RKO (cell line): ENCODE measurements around the gene GNAT2.

Source experiments
- DNase-seq: peaks from one replicate; pipeline ENCODE4 v3.0.0-alpha.2; 2016; ENCODE audit warnings: low spot score

GNAT2 gene

DNA sequence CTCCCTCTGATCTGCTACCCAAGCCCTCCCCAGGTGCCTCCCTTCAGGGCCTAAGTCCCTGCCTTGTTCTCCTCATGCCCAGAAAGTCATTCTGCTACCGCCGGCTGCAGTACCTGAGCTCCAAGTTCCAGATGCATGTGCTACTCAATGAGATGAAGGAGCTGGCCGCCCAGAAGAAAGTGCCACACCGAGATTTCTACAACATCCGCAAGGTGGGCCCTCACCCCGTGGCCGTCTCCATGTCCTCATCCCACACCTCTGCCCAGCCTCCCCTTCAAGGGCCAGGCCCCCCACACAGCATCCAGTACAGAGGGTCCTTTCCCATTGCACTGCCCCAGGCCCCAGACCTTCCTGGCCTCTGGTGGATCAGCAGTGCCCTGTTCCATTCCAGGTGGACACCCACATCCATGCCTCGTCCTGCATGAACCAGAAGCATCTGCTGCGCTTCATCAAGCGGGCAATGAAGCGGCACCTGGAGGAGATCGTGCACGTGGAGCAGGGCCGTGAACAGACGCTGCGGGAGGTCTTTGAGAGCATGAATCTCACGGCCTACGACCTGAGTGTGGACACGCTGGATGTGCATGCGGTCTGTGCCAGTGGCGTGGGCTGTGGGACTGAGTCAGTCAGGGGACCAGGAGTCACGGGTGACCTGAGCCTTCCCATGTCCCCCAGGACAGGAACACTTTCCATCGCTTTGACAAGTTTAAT is 8.4 kb upstream of the GNAT2 start:
- no peak for DNase-seq

DNA sequence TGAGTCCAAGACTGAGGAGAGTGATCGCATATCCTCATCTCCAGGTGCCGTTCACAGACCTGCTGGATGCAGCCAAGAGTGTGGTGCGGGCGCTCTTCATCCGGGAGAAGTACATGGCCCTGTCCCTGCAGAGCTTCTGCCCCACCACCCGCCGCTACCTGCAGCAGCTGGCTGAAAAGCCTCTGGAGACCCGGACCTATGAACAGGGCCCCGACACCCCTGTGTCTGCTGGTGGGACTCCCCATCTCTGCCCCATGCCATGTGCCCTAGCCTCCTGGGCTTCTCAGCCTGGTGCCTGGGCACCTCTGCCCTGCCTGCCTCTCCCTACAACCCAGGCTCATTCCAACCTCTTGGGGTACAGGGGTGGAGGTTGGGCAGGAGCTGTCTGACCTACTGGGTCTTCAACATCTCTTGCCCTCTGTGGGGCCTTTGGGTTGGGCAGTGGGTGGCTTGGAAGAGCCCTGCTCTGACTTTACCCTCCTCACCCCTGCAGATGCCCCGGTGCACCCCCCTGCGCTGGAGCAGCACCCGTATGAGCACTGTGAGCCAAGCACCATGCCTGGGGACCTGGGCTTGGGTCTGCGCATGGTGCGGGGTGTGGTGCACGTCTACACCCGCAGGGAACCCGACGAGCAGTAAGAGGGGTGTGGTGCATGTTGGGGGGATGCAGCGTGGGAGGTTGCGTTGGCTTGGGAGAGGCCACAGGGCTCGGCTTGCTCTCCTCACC is 7.4 kb upstream of the GNAT2 start:
- no peak for DNase-seq

DNA sequence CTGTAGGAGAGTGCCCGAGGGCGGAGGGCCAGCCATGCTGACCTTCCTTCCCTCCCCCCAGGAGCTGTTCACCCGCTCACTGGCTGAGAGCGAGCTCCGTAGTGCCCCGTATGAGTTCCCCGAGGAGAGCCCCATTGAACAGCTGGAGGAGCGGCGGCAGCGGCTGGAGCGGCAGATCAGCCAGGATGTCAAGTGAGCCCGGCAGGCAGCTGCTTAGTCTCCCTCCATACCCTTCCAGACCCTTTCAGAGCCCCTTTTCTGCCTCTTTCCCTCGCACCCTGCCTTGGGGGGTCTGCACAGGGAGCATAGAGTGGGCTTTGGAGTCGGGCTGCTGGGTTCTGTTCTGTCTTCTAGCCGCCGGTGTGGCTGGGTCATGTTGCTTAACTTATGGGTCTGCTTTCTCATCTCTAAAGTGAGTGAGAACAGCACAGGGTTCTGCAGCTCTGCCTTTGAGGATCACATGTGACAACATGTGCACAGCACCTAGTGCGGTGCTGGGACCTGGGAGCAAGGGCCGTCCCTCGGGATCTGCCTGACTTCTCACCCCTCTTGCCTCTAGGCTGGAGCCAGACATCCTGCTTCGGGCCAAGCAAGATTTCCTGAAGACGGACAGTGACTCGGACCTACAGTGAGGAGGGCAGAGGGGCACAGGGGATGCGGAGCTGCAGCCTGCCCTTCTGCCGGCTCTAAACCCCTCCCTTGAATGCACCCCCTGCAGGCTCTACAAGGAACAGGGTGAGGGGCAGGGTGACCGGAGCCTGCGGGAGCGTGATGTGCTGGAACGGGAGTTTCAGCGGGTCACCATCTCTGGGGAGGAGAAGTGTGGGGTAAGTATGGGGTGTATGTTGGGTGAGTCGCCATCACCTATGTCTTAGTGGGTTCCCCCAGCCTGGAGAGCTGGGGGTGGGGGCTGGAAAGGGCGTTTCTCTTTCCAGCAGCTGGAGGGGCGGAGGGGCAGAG is 6.5 kb upstream of the GNAT2 start:
- no peak for DNase-seq

DNA sequence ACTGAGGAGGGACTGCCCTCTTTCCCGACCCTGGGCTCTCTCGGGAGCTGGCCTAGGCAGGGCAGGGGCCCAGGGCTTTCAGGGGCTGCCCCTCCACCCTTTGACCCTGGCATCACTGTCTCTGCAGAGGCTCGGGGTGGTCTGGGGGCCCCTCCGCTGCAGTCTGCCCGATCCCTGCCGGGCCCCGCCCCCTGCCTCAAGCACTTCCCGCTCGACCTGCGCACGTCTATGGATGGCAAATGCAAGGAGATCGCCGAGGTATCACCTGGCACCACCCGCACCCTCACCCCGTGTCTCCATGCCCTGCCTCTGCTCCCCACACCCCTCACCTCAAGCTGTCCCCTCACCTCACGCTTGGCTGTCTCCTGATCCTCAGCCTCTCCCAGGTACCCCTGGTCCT is 5.8 kb upstream of the GNAT2 start:
- no peak for DNase-seq

DNA sequence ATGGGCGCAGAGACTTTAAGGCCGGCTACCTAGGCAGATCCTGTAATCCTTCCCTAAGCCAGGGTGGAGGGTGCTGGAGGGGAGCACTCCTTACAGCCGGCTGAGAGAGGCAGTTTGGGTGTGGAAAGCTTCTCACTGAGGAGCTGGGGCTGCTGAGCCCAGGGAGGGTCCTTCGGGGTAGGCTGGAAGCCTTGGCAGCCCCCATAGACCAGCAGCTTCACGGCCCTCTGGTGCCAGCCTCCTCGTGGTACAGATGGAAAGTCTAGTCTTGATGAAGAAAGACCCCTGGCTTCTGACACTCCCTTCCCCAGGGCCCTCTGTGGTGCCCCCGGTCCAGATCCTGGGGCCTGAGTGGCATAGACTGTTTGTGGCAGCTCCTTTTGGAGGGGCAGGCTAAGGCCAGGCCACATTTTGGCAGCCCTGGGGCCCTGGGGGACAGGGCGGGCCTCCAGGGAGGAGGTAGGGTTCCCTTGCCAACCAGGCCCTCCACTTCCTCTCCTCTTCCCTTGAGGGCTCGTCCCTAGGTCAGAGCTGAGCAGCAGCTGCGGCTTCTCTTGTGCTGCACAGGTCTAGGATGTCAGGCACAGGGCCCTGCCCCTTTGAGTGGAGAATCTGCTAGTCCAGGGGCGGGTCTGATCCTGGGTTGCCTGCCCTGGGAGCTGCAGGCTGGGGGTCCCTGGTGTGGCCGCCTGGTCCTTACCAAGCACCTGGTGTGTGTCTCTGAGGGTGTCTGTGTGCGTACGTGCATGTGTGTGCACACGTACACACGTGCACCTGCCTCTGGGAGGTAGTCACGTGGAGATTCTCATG is 5.0 kb upstream of the GNAT2 start:
- no peak for DNase-seq

DNA sequence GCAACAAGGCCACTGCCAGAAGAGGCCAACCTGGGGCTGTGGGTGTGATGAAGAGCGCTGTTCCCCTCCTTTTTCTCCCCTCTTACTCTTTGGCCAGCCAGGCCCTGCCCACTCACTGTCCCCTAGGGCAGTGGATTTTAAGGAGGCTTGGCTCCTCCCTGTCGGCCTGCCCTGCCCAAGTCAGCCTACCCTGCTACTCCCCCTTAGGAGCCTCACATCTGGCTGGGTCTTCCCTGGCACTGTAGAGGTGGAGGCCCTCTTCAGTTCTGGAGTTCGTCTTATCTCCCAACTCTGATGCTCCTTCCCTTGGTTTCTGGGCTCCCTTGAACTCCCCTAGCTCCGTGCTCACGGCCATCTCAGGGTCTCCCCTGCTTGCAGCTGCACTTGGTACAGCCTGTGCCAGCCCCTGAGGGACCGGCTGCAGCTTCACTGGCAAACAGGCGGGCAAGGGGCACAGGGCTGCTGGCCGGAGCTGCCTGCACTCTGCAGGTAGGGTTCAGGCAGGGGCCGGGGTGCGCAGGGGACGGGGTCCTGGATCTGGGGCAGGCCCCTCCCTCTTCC is 4.3 kb upstream of the GNAT2 start:
- DNase-seq, result no peak

DNA sequence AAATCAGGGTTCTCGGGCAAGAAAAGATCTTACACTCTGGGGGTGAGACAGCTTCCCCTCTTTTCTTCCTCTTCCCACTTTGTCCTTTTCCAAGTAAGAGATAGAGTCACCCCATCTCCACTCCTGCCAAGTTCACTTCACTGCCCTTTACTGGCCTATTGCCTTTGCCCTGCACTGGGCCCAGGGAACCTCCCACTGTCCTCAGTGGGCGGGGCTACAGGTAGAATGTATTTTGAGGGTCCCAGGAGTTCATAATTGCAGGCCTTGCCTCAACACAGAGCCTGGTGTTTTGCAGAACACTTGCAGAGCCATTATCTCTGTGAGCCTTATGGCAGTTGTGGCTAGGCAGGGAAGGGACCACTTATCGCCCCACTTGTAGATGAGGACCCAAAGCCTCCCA is 3.5 kb upstream of the GNAT2 start:
- DNase-seq, result no peak

DNA sequence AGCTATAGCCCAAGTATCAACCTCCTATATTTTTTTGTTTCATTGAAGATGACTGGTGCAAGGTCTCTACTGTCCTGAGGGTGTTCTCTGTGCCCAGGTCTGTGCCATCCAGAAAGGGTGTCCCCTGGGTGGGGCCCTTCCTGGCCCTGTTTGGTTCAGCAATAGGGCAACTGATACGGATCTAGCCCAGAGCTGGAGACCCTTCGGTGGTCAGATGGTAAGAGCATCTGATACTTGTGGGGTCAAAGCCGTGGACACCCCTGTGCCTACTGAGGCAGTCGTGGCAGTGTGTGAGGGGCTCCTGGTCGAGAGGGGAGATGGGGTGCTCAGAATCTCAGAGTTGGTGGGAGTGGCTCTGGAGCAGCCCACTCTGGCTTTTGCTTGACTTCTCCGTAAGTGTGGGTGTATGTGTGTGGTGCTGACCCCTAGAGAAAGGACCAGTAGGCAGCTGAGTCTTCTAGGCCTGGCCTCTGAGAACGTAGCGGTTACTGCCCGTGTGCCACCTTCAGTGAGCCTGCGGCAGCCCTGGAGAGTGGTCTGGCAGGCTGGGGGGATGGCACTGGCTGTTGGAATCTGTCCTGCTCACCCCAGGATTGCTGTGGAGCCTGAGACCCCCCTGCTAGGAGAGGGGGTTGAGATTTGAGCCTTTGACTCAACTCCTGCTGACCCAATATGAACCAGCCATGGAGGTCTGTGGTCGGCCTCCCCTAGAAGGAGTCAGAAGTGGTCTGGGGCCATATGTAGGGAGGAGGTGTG is 2.9 kb upstream of the GNAT2 start:
- DNase-seq, result no peak

DNA sequence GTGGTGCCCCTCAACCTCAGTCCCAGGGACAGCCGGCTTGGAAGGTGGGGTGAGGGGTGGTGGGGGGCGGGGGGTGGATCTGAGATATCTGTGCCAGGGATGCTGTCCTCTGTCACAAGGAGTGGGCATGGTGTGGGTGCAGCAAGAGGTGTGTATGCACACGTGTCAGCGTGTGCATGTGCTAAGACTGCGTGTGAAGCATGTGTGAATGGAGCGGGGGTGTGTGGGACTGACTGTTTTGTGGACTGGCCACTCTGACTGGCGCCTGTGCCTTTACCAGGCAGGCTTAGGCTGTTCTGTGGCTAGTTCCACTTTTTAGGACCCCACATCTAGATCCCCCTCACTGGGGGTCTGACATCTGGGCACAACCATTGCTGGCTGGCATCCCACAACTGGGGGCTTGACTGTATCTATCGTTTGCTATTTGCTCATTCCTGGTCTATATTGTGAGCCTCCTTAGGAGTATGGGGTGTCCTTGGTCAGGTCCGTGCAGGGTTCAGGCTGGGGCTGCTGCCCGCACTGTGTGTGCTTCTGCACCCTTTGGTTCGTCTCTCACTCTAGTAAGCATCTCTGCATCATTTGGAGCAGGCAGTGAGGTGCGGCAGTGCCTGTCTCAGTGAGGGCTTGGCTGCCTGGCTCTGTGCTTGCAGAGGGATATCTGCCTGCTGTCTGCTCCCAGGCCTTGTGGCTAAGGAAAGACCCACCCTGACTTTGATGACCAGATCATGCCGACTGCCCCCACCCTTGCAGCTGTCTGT is 2.1 kb upstream of the GNAT2 start:
- peak; percentile 47 for DNase-seq

DNA sequence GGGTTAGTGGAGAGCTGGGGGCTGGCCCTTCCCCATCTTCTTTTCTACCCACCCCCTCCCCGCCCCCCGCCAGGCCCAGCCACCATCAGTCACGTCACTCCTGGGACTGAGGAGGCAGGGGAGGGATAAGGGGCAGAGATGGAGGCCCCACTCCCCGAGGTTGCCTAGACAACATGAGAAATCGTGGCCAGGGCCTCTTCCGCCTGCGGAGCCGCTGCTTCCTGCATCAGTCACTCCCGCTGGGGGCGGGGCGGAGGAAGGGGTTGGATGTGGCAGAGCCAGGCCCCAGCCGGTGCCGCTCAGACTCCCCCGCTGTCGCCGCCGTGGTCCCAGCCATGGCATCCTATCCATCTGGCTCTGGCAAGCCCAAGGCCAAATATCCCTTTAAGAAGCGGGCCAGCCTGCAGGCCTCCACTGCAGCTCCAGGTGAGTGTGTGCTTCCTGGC is 1.4 kb upstream of the GNAT2 start:
- peak; percentile 96 for DNase-seq

DNA sequence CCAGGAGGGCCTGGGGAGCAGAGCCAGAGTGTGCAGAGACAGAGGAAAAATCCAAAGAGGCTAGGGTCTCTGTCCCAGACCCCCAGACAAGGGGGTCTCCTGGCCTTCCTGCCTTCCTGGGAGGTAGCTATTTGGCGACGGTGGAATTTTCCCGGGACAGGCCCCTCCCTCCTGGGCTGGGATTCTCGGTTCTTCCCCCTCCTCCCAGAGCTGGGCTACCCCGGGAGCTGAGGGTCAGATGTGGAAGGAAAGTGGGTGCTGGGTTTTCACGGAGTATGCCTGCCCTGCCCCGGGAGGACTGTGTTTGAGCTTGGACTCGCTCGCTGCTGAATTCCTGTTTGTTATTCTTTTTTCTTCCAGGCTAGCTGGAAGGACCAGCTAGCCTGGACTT is 980 bp upstream of the GNAT2 start:
- DNase-seq, result peak; percentile 55

DNA sequence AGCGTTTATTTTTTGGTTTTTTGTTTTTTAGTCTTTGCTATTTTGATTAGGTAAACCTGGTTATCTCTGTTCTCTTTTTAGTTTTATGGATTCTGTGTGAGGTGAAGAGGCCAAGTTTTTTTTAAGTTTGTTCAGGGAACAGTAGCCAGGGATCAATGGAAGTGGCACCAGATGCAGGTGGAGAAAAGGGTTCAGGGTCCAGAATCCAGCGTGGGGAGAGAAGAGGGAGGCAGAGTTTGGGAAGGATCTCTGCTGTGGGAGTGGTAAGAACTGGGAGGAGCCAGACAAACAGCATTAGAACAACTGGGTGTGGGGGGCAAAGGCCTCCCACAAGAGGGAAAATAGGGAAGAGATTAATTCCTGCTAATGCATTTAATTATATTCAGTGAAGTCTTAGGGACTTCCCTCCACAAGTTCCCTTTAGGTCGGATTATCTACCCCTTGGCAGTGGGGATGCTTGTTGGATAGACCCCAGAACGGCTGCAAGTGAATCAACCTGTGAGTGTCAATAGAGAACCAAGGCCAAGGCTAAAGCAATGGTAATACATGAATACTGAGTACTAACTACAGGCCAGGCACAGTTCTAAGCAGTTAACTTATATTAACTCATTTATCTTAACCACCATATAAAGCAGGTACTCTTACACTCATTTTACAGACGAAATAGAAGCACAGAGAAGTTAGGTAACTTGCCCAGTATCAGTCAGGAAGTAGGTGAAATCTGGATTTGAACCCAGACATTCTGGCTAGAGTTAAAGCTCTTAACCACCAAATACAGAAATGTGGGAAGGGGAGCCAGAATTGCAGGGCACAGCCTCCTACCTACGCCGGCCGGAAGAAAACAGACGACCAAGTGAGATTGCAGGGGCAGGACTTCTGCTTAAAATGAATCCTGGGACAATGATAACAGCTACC is 498 bp downstream of the GNAT2 start:
- DNase-seq, result no peak

DNA sequence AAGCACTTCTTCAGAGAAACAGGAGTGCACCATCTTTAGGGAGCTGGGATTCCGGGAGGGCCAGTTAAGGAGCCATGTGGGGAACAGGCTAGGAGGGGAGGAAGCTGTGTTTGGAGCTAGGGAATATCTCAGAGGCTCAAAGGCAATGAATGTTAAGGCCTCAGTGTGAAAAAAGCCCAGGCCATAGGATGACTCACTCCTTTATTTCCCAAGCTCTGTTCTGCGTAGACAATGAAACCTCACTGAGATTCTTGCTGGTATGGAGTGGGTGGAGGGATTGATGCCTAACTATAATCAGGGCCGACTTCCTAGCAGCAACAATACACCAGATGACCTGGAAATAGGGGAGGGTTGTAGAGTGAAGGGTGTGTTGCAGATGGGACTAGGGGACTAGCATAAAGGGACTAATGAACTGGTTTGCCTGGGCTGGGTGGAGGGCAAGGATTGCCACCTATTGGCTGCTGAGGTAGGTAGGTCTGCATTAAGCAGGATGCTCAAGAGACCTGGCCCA is 2.1 kb downstream of the GNAT2 start:
- DNase-seq, result peak; percentile 57

DNA sequence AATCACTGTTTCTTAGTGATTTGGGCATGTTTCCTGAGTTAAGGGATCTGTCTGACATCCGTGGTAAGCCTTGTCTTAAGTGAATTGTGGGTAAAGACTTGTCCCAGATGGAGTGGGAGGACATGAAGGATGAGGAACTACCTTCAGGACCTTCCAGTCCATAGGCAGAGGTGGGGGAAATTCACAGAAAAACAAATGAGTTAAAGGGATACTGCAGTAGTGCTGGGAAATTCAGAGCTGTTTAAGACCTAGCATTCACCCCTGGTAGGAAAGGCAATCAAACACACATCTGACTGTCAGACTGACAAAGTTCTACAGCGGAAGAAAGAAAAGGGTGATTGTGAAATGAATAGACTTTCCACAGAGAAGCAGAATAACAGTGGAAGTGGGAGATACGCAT is 3.0 kb downstream of the GNAT2 start:
- no peak for DNase-seq

DNA sequence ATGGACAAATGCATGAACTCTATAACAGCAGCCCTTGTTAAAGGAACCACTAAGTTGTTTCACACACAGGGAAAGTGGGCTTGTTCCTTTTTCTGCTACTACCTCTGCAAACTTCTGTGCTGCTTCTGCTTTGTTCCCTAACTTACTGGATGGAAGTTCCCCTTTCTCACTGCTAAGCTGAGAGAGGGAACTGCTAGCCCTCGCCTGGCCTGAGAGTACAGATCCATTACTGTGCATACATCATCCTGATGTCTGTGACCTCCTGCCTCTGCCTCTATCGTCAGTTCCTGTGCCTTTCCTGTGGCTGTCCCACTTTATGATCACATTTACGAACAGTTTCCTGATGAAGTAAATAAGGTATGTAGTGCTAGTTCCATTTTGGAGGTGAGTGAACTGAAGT is 3.5 kb downstream of the GNAT2 start:
- DNase-seq, result no peak

DNA sequence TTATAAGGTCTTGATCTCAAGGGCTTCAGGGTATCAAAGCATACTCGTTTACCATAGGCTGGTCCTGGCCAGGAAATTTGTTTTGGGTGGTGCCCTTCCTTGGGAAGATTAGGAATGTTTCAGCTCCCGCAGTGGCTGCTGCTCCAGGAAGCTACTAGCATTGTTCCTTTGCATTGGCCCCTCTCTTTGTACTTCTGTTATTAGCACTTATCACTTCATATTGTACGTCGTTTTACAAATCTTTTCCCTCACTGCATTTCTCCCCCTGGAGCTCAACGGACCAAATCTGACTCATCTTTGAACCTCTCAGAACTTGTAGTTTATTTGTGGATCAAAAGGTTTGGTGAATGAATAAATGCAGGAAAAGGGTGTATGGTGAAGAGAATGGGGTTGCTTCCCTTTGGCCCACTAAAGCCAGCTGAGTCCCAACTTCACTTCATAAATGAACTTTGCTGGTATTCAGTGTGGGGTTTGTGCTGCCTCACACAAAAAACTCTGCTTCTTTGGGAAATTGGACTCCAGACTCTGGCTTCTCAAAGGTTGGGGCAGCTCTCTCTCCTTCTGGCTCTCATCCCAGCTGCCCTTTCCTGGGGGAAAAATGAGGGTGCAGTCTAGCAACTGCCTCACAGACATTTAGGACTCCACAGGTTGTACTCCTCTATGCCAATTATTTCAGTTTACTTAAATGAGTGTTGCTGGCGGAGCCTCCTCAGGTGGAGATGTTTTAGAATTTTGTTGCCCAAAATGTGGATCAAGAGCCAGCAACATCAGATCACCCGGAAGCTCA is 5.9 kb downstream of the GNAT2 start:
- no peak for DNase-seq

DNA sequence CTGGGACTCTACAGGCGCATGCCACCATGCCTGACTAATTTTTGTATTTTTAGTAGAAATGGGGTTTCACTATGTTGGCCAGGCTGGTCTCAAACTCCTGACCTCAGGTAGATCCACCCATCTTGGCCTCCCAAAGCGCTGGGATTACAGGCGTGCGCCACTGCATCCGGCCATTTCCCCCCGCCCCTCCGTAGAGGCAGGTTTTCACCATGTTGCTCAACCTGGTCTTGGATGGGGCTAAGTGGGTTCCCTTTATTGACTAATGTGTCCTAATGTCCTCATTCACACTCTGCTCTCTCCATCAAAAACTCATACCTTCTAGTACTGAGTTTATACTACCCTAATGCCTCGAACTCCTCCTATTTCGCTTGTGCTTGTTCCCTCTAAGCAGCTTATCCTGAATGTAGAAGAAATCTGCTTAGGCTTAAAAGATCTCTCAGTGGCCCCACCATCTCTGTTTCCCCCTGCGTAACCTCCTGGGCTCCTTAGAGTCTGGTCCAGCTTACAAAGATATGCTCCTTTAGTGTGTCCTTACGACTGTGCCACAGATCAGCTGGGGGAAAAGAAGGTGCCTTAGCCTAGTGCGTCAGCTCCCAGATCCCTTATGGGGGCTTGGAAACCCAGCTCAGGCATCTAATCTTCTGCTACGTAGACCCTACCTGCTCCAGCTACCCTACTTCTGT is 8.0 kb downstream of the GNAT2 start:
- no peak for DNase-seq
